ENCODE results near the gene PTCD2.

The PTCD2 gene

DNA sequence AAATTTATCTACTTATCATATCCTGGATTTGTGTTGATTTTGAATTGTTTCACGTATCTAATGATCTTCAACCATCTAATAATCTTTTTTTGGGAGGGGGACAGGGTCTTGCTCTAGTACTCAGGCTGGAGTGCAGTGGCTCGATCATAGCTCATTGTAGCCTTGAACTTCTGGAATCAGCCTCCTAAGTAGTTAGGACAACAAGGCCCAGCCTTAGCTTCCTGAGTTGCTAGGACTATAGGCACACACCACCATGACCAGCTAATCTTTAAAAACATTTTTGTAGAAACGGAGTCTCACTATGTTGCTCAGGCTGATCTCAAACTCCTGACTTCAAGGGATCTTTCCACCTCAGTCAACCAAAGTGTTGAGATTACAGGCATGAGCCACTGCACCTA, 34.8 kb upstream of the PTCD2 start (continued):
- TF ChIP-seq, protein P1, sequence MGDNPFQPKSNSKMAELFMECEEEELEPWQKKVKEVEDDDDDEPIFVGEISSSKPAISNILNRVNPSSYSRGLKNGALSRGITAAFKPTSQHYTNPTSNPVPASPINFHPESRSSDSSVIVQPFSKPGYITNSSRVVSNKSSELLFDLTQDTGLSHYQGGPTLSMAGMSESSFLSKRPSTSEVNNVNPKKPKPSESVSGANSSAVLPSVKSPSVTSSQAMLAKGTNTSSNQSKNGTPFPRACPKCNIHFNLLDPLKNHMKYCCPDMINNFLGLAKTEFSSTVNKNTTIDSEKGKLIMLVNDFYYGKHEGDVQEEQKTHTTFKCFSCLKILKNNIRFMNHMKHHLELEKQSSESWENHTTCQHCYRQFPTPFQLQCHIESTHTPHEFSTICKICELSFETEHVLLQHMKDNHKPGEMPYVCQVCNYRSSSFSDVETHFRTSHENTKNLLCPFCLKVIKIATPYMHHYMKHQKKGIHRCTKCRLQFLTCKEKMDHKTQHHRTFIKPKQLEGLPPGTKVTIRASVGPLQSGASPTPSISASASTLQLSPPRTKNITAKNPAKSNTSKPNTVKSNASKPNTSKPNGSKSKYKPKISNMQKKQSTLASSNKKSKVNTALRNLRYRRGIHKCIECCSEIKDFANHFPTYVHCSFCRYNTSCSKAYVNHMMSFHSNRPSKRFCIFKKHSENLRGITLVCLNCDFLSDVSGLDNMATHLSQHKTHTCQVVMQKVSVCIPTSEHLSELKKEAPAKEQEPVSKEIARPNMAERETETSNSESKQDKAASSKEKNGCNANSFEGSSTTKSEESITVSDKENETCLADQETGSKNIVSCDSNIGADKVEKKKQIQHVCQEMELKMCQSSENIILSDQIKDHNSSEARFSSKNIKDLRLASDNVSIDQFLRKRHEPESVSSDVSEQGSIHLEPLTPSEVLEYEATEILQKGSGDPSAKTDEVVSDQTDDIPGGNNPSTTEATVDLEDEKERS (tag by site-specific recombination; IDR thresholded peaks at IDR 0.05) = no peak
- no peak for TF ChIP-seq ZNF558 (tag by site-specific recombination; IDR thresholded peaks at IDR 0.05)

DNA sequence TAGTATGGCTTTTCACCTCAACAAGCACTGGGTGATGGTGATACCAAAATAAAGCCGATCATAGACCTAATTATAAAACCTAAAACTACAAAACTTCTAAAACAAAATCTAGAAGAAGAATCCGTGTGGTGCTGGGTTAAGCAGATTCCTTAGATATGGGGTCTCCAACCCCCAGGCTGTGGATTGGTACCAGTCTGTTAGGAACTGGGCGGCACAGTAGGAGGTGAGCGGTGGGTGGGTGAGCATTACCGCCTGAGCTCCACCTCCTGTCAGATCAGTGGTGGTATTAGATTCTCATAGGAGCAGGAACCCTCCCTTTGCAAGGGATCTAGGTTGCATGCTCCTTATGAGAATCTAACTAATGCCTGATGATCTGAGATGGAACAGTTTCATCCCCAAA, 33.4 kb upstream of the PTCD2 start:
- POLR2A ChIA-PET = no interaction called here
- CTCF ChIA-PET = interaction anchor here (1.6 kb wide), 1 partner anchor 17 kb away, joined by 3 read pairs; no protein-coding TSS in a partner anchor
- no peak overlapping the region for H3K27ac ChIP-seq (ENCODE audit: extremely low read depth, low read depth, low read length)

DNA sequence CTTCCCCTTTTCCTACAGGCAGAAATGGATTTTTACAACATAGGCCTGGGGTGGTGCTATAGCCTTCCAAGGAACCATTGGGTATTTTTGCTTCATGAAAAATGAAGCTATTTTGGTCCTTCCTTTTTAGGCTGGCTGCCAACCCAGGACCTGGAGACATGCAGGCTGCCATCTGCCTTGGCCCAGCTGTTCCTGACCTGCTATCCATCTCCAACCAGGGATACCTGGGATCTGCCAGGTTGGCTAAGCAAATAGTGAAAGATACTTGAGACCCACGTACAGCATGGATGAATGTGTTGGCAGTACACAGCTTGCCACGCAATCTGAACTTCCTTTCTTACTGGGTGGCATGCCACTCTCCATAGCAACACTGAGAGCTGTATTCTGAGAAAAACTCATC, 31.2 kb upstream of the PTCD2 start:
- Histone ChIP-seq H3K36me3 (ENCODE audit: control insufficient read depth in 2 of 2, insufficient read depth in 1 of 2, low read length in 2 of 2) (peaks cover 0 to 29% of the 10 kb centered on the region in 2 experiments; a peak in 2 of 3 replicates), H3K27ac (ENCODE audit: extremely low read depth, low read depth, low read length) (no peak overlapping the region), H3K9me3 (ENCODE audit: control insufficient read depth, insufficient read depth, low read depth, low read length) (no peaks in the 10 kb centered on the region), H3K4me1 (ENCODE audit: control insufficient read depth, insufficient read depth, low read length) (peaks cover 3% of the 10 kb centered on the region), H3K4me3 (ENCODE audit: low read depth, low read length) (no peak overlapping the region)
- CTCF ChIA-PET = interaction anchor here (1.2 kb wide), 1 partner anchor 19 kb away, joined by 6 read pairs; no protein-coding TSS in a partner anchor
- POLR2A ChIA-PET = no interaction called here
- TF ChIP-seq ZNF335 (tag by site-specific recombination; conservative IDR thresholded peaks at IDR 0.05) (no peak), ZNF138 (tag by site-specific recombination; IDR thresholded peaks at IDR 0.05; ENCODE audit: borderline replicate concordance) (no peak), ZNF510 (tag by site-specific recombination; IDR thresholded peaks at IDR 0.05; ENCODE audit: insufficient replicate concordance) (no peak), ZNF10 (tag by site-specific recombination; IDR thresholded peaks at IDR 0.05) (no peak), ZNF560 (tag by site-specific recombination; IDR thresholded peaks at IDR 0.05; ENCODE audit: borderline replicate concordance) (no peak), ZNF777 (tag by site-specific recombination; IDR thresholded peaks at IDR 0.05; ENCODE audit: borderline replicate concordance) (no peak), ZNF311 (tag by site-specific recombination; IDR thresholded peaks at IDR 0.05; ENCODE audit: borderline replicate concordance) (no peak), ZNF514 (tag by site-specific recombination; IDR thresholded peaks at IDR 0.05) (no peak), ZNF174 (tag by site-specific recombination; IDR thresholded peaks at IDR 0.05) (no peak), ZNF521 (tag by site-specific recombination; IDR thresholded peaks at IDR 0.05) (no peak), ZNF555 (tag by site-specific recombination; conservative IDR thresholded peaks at IDR 0.05) (no peak), ZNF214 (tag by site-specific recombination; IDR thresholded peaks at IDR 0.05; ENCODE audit: borderline replicate concordance) (no peak)
- TF ChIP-seq, protein P2, sequence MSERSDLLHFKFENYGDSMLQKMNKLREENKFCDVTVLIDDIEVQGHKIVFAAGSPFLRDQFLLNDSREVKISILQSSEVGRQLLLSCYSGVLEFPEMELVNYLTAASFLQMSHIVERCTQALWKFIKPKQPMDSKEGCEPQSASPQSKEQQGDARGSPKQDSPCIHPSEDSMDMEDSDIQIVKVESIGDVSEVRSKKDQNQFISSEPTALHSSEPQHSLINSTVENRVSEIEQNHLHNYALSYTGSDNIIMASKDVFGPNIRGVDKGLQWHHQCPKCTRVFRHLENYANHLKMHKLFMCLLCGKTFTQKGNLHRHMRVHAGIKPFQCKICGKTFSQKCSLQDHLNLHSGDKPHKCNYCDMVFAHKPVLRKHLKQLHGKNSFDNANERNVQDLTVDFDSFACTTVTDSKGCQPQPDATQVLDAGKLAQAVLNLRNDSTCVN (tag by site-specific recombination; optimal IDR thresholded peaks at IDR 0.05) = no peak

More for the DNA sequence above, 33.4 kb upstream of the PTCD2 start:
- Histone ChIP-seq H3K4me1 (ENCODE audit: control insufficient read depth, insufficient read depth, low read length) (peaks cover 10% of the 10 kb centered on the region), H3K4me3 (ENCODE audit: low read depth, low read length) (no peak overlapping the region), H3K9me3 (ENCODE audit: control insufficient read depth, insufficient read depth, low read depth, low read length) (no peaks in the 10 kb centered on the region), H3K36me3 (ENCODE audit: control insufficient read depth in 2 of 2, insufficient read depth in 1 of 2, low read length in 2 of 2) (peaks cover 0 to 24% of the 10 kb centered on the region in 2 experiments; a peak in 2 of 3 replicates)
- TF ChIP-seq ZBTB1 (tag by site-specific recombination; IDR thresholded peaks at IDR 0.05) (no peak), EGR2 (tag by site-specific recombination; IDR thresholded peaks at IDR 0.05; ENCODE audit: low read depth) (peak; percentile 12; the same call in 1 of the 2 replicates), ZNF549 (tag by site-specific recombination; IDR thresholded peaks at IDR 0.05) (peak; percentile 92)

Measured in HEK293 (cell line).